Caco-2 (cell line): Measurements from ENCODE around the gene FOXP4. TPM values are rescaled to one million over a fixed set of nuclear protein-coding genes. Genes with fewer than 3 reads are reported as not detected.

Experiments
- BruUV-seq: library from RNA; stranded (reverse); fragments of 400-500 nt; replicated peaks from 2 replicates; lab custom pipeline; 2021; lab: Mats Ljungman, UMichigan
- CTCF ChIA-PET: fragments of 300-600 bp; sonication (Branson Sonifier 250); formaldehyde crosslinking; loops from one replicate; lab custom pipeline; 2022; ENCODE audit warnings: antibody characterized with exemption; lab: Charles Lee
- POLR2A ChIA-PET: fragments of 300-600 bp; sonication (Branson Sonifier 250); formaldehyde crosslinking; loops from one replicate; lab custom pipeline; 2022; ENCODE audit warnings: antibody characterized with exemption; lab: Charles Lee
- DNase-seq, 2 experiments: peaks; one replicate each; pipeline versions ENCODE4 v3.0.0 to v3.0.0-alpha.2; 2020 to 2022
- H3K27me3 ChIP-seq: replicated peaks from 2 replicates; pipeline ENCODE4 v1.6.0; 2011; ENCODE audit warnings: low read length; ENCODE audit not compliant: control insufficient read depth, insufficient read depth
- H3K36me3 ChIP-seq: 2 replicates; pipeline ENCODE4 v1.5.1; 2011; ENCODE audit warnings: low read length; ENCODE audit not compliant: control insufficient read depth, insufficient read depth
- H3K4me1 ChIP-seq: fragments of 250-450 bp; sonication (Bioruptor Pico); 2 replicates; pipeline ENCODE4 v1.5.1; 2020; ENCODE audit warnings: mild to moderate bottlenecking
- H3K4me3 ChIP-seq: 2 replicates; pipeline ENCODE4 v1.5.1; 2011; ENCODE audit warnings: low read depth, mild to moderate bottlenecking, control low read depth, low read length
- H3K9me3 ChIP-seq: fragments of 250-450 bp; sonication (Bioruptor Pico); 2 replicates; pipeline ENCODE4 v1.5.1; 2020; ENCODE audit warnings: mild to moderate bottlenecking, moderate library complexity
- H3K27ac Mint-ChIP-seq: one replicate; pipeline ENCODE4 v1.8.0; 2022; ENCODE audit warnings: mixed read lengths; ENCODE audit not compliant: unreplicated experiment
- H3K27me3 Mint-ChIP-seq: one replicate; pipeline ENCODE4 v1.8.0; 2022; ENCODE audit warnings: mixed read lengths; ENCODE audit not compliant: insufficient read depth, unreplicated experiment
- H3K36me3 Mint-ChIP-seq: one replicate; pipeline ENCODE4 v1.8.0; 2022; ENCODE audit warnings: mild to moderate bottlenecking, mixed read lengths; ENCODE audit not compliant: insufficient read depth, unreplicated experiment
- H3K4me1 Mint-ChIP-seq: one replicate; pipeline ENCODE4 v1.8.0; 2022; ENCODE audit warnings: low read depth, mixed read lengths; ENCODE audit not compliant: unreplicated experiment
- H3K4me3 Mint-ChIP-seq: one replicate; pipeline ENCODE4 v1.8.0; 2022; ENCODE audit warnings: mild to moderate bottlenecking, moderate library complexity, mixed read lengths; ENCODE audit not compliant: unreplicated experiment
- H3K9me3 Mint-ChIP-seq: one replicate; pipeline ENCODE4 v1.8.0; 2022; ENCODE audit warnings: mixed read lengths; ENCODE audit not compliant: unreplicated experiment
- CTCF ChIP-seq, 2 experiments: fragments of 200-600 bp in 1 of 2; IDR thresholded peaks; 1 replicate in 1 of 2; 2 replicates in 1 of 2; pipeline versions ENCODE4 v1.5.1 to v1.8.0; 2011 to 2022; ENCODE audit warnings: antibody characterized with exemption in 1 of 2, control low read depth in 1 of 2, inconsistent platforms in 1 of 2, low read depth in 1 of 2, low read length in 1 of 2, mild to moderate bottlenecking in 1 of 2, moderate library complexity in 1 of 2; ENCODE audit not compliant: insufficient read depth in 1 of 2, severe bottlenecking in 1 of 2, unreplicated experiment in 1 of 2
- intact Hi-C: fragments of 100-400 bp; cut with micrococcal nuclease; formaldehyde crosslinking; loops from one replicate; pipeline ENCODE4 v1.10.0; 2022; ENCODE audit not compliant: unreplicated experiment
- total RNA-seq: library from RNA; stranded (reverse); gene quantifications from 2 replicates; pipeline ENCODE4 v1.2.3, GENCODE V29; 2022

The FOXP4 gene
- total RNA-seq, 1 experiment from 2014 or later = 117 TPM

- Mint-ChIP-seq H3K9me3 (no peaks in the 10 kb centered on the region), H3K36me3 (peaks cover 55% of the 10 kb centered on the region), H3K27ac (no peak overlapping the region), H3K27me3 (no peaks in the 10 kb centered on the region), H3K4me1 (peaks cover 31% of the 10 kb centered on the region), H3K4me3 (peak overlapping the region; percentile 91)
- ChIA-PET POLR2A (interaction anchor here (0.6 to 1.2 kb wide), 3 partner anchors 27 to 37 kb away, joined by 3 to 4 read pairs (median 4); no protein-coding TSS in a partner anchor), CTCF (no interaction called here)
- Histone ChIP-seq H3K9me3 (no peaks in the 10 kb centered on the region), H3K4me3 (peak overlapping the region; percentile 95), H3K36me3 (peaks cover 6% of the 10 kb centered on the region), H3K27me3 (no peaks in the 10 kb centered on the region), H3K4me1 (peaks cover 41% of the 10 kb centered on the region)
- peak in 1 of 2 experiments; percentile 60 for DNase-seq
- TF ChIP-seq CTCF (IDR thresholded peaks at IDR 0.05; ENCODE audit: insufficient read depth in 1 of 2, low read depth in 1 of 2, low read length in 1 of 2, severe bottlenecking in 1 of 2, unreplicated experiment in 1 of 2) = no peak
- no TSS peak for BruUV-seq
- intact Hi-C loops = loop anchor here (1.0 to 2.0 kb wide), 4 partner anchors 10 to 122 kb away; no protein-coding TSS in a partner anchor
These were observed 951 bp downstream of the FOXP4 start for GRCh38 chr6:41546866-41547798.

GRCh38 chr6:41547799-41548097 lies 1.6 kb downstream of the FOXP4 start:
- no peak for DNase-seq

More at GRCh38 chr6:41547799-41548097, 1.6 kb downstream of the FOXP4 start:
- Mint-ChIP-seq H3K27ac (no peak overlapping the region), H3K4me1 (peaks cover 31% of the 10 kb centered on the region), H3K36me3 (peaks cover 58% of the 10 kb centered on the region), H3K27me3 (no peaks in the 10 kb centered on the region), H3K9me3 (no peaks in the 10 kb centered on the region), H3K4me3 (peak overlapping the region; percentile 91)
- H3K4me3 ChIP-seq = peak overlapping the region; percentile 95
- H3K4me1 ChIP-seq = peaks cover 41% of the 10 kb centered on the region
- no peak for TF ChIP-seq CTCF (IDR thresholded peaks at IDR 0.05; ENCODE audit: insufficient read depth in 1 of 2, low read depth in 1 of 2, low read length in 1 of 2, severe bottlenecking in 1 of 2, unreplicated experiment in 1 of 2)
- no TSS peak for BruUV-seq
- POLR2A ChIA-PET = interaction anchor here (1.2 kb wide), 1 partner anchor 28 kb away, joined by 4 read pairs; no protein-coding TSS in a partner anchor
- intact Hi-C loops = loop anchor here (1.0 to 2.0 kb wide), 4 partner anchors 28 to 123 kb away; no protein-coding TSS in a partner anchor
- H3K9me3 ChIP-seq = no peaks in the 10 kb centered on the region
- CTCF ChIA-PET = no interaction called here
- peaks cover 6% of the 10 kb centered on the region for H3K36me3 ChIP-seq
- no peaks in the 10 kb centered on the region for H3K27me3 ChIP-seq
